CD14-positive monocyte (primary cell): ENCODE data around the gene SCNN1B. TPM values are rescaled to one million over a fixed set of nuclear protein-coding genes. Genes with fewer than 3 reads are reported as not detected.

Experiments used
- DNase-seq, 3 donors: peaks; one replicate each; pipeline ENCODE4 v3.0.0-alpha.2; 2011 to 2022
- H2AFZ ChIP-seq: 2 replicates; pipeline ENCODE4 v1.6.0; 2012; ENCODE audit warnings: mild to moderate bottlenecking, low read depth, low read length, inconsistent platforms; ENCODE audit not compliant: insufficient read depth, poor library complexity, severe bottlenecking
- H3K27ac ChIP-seq, 2 donors: 1 replicate in 1 of 2; 2 replicates in 1 of 2; pipeline ENCODE4 v1.5.1; 2012 to 2013; ENCODE audit warnings: low read length in 2 of 2, control low read depth in 1 of 2, inconsistent platforms in 1 of 2, low read depth in 1 of 2, mild to moderate bottlenecking in 1 of 2
- H3K27me3 ChIP-seq, 2 donors: one replicate each; pipeline versions ENCODE4 v1.6.0 to v1.6.1; 2011 to 2013; ENCODE audit warnings: low read length in 2 of 2; ENCODE audit not compliant: control insufficient read depth in 2 of 2, insufficient read depth in 2 of 2
- H3K36me3 ChIP-seq, 2 donors: replicated peaks in 1 of 2; 1 replicate in 1 of 2; 2 replicates in 1 of 2; pipeline versions ENCODE4 v1.5.1 to v1.6.1; 2012 to 2013; ENCODE audit warnings: low read length in 2 of 2, control low read depth in 1 of 2, inconsistent platforms in 1 of 2, mild to moderate bottlenecking in 1 of 2; ENCODE audit not compliant: insufficient read depth in 2 of 2, control insufficient read depth in 1 of 2
- H3K4me1 ChIP-seq, 2 donors: 1 replicate in 1 of 2; 2 replicates in 1 of 2; pipeline versions ENCODE4 v1.5.1 to v1.6.1; 2012 to 2013; ENCODE audit warnings: low read length in 2 of 2, control low read depth in 1 of 2, inconsistent platforms in 1 of 2, mild to moderate bottlenecking in 1 of 2, moderate library complexity in 1 of 2; ENCODE audit not compliant: insufficient read depth in 2 of 2, control insufficient read depth in 1 of 2
- H3K4me2 ChIP-seq: replicated peaks from 2 replicates; pipeline ENCODE3; 2012; ENCODE audit warnings: low read length, moderate library complexity, mild to moderate bottlenecking; ENCODE audit not compliant: poor library complexity, severe bottlenecking; ENCODE audit errors: extremely low read depth
- H3K4me3 ChIP-seq, 3 experiments: fragments of 200-600 bp in 1 of 3; sonication (generic) in 1 of 3; replicated peaks in 1 of 3; 1 replicate in 2 of 3; 2 replicates in 1 of 3; pipeline ENCODE4 v1.5.1; 2011 to 2013; ENCODE audit warnings: low read length in 3 of 3, mild to moderate bottlenecking in 3 of 3, control low read depth in 2 of 3, low read depth in 2 of 3, inconsistent platforms in 1 of 3, moderate library complexity in 1 of 3
- H3K79me2 ChIP-seq: 2 replicates; pipeline ENCODE4 v1.6.0; 2012; ENCODE audit warnings: mild to moderate bottlenecking, control low read depth, inconsistent platforms, low read length, moderate library complexity; ENCODE audit not compliant: insufficient read depth
- H3K9ac ChIP-seq: 2 replicates; pipeline ENCODE4 v1.6.0; 2017; ENCODE audit warnings: low read length, mild to moderate bottlenecking; ENCODE audit not compliant: insufficient read depth, poor library complexity, severe bottlenecking
- H3K9me3 ChIP-seq, 2 donors: replicated peaks in 1 of 2; 1 replicate in 1 of 2; 2 replicates in 1 of 2; pipeline versions ENCODE4 v1.5.1 to v1.6.1; 2012 to 2013; ENCODE audit warnings: low read length in 2 of 2, control low read depth in 1 of 2; ENCODE audit not compliant: control insufficient read depth in 1 of 2, insufficient read depth in 1 of 2
- H4K20me1 ChIP-seq: 2 replicates; pipeline ENCODE4 v1.6.0; 2012; ENCODE audit warnings: mild to moderate bottlenecking, low read length, control low read depth, moderate library complexity; ENCODE audit not compliant: insufficient read depth
- H3K27ac Mint-ChIP-seq, 7 donors: one replicate each; pipeline ENCODE4 v1.8.0; 2020; ENCODE audit warnings: mild to moderate bottlenecking in 7 of 7, mixed read lengths in 7 of 7, moderate library complexity in 6 of 7, inconsistent platforms in 2 of 7
- H3K27me3 Mint-ChIP-seq, 3 donors: one replicate each; pipeline ENCODE4 v1.8.0; 2021 to 2022; ENCODE audit warnings: low read depth in 3 of 3, mild to moderate bottlenecking in 3 of 3, mixed read lengths in 3 of 3, moderate library complexity in 3 of 3, inconsistent platforms in 1 of 3
- H3K36me3 Mint-ChIP-seq, 2 donors: one replicate each; pipeline ENCODE4 v1.8.0; 2020; ENCODE audit warnings: mixed read lengths in 2 of 2, inconsistent platforms in 1 of 2, mild to moderate bottlenecking in 1 of 2
- H3K4me1 Mint-ChIP-seq: one replicate; pipeline ENCODE4 v1.8.0; 2020; ENCODE audit warnings: mild to moderate bottlenecking, mixed read lengths
- H3K4me3 Mint-ChIP-seq, 2 donors: one replicate each; pipeline ENCODE4 v1.8.0; 2020; ENCODE audit warnings: mild to moderate bottlenecking in 2 of 2, mixed read lengths in 2 of 2, moderate library complexity in 1 of 2
- H3K9me3 Mint-ChIP-seq, 7 donors: one replicate each; pipeline ENCODE4 v1.8.0; 2020 to 2022; ENCODE audit warnings: mixed read lengths in 7 of 7, mild to moderate bottlenecking in 6 of 7, moderate library complexity in 6 of 7, inconsistent platforms in 2 of 7
- WGBS: methylation state at CpG from one replicate; pipeline ENCODE4 v1.1.5; 2013; ENCODE audit warnings: missing lambda C conversion rate; ENCODE audit not compliant: insufficient coverage; 5-methylcytosine and 5-hydroxymethylcytosine counted together
- intact Hi-C, 2 donors: fragments of 100-400 bp; cut with micrococcal nuclease; formaldehyde crosslinking; loops; one replicate each; pipeline versions ENCODE4 v1.15.0 to v1.15.1; 2023
- polyA plus RNA-seq, 3 donors: library from polyadenylated mRNA; depleted of rRNA in 1 of 3; unstranded in 2 of 3; stranded (reverse) in 1 of 3; fragments of 300-500 nt in 2 of 3; fragments of >200 nt in 1 of 3; fragmentation: Illumina TruSeq in 2 of 3; gene quantifications; 1 replicate in 2 of 3; 2 replicates in 1 of 3; pipeline ENCODE4 v1.2.3, GENCODE V29; 2012 to 2021
- TF ChIP-seq, protein P1 (sequence below): fragments of 200-600 bp; IDR thresholded peaks from one replicate; pipeline ENCODE4 v1.8.0; 2022; ENCODE audit warnings: antibody characterized with exemption, mild to moderate bottlenecking

The SCNN1B gene
- polyA plus RNA-seq, 3 donors: not detected

DNA sequence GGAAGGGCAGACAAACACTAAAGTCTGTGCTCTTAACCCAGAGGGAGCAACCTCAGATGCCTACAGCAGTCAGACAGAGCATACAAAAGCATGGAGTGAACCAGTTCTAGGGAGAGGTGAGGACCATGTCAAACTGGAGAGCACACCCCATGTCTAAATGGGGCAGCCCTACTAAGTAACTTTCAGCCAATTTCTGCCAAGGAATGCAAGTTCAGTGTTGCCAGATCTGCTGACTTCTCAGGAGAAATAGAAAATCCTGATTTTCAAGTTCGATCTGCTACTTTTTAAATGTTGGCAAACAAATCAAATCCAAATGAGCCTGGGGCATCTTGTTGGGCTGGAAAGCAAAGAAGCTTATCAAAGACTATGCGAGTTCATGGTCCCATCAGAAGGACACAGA lies 17.5 kb upstream of the SCNN1B start:
- no peaks in the 10 kb centered on the region for H3K79me2 ChIP-seq
- Mint-ChIP-seq H3K36me3 (no peaks in the 10 kb centered on the region), H3K27me3 (peaks cover 0 to 9% (median 3%) of the 10 kb centered on the region in 3 donors), H3K4me3 (no peak overlapping the region), H3K4me1 (peaks cover 4% of the 10 kb centered on the region), H3K9me3 (peaks cover 6 to 18% (median 11%) of the 10 kb centered on the region in 7 donors), H3K27ac (no peak overlapping the region)
- no peaks in the 10 kb centered on the region for H4K20me1 ChIP-seq
- intact Hi-C loops: no loop called here
- H3K9me3 ChIP-seq: peaks cover 11 to 12% of the 10 kb centered on the region in 2 donors
- H3K9ac ChIP-seq: no peak overlapping the region
- TF ChIP-seq, protein P1, sequence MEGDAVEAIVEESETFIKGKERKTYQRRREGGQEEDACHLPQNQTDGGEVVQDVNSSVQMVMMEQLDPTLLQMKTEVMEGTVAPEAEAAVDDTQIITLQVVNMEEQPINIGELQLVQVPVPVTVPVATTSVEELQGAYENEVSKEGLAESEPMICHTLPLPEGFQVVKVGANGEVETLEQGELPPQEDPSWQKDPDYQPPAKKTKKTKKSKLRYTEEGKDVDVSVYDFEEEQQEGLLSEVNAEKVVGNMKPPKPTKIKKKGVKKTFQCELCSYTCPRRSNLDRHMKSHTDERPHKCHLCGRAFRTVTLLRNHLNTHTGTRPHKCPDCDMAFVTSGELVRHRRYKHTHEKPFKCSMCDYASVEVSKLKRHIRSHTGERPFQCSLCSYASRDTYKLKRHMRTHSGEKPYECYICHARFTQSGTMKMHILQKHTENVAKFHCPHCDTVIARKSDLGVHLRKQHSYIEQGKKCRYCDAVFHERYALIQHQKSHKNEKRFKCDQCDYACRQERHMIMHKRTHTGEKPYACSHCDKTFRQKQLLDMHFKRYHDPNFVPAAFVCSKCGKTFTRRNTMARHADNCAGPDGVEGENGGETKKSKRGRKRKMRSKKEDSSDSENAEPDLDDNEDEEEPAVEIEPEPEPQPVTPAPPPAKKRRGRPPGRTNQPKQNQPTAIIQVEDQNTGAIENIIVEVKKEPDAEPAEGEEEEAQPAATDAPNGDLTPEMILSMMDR: no peak
- no peaks in the 10 kb centered on the region for H3K36me3 ChIP-seq
- no peaks in the 10 kb centered on the region for H3K27me3 ChIP-seq
- 91% methylated on average over 1 of the region's 2 CpGs for WGBS
- no peak overlapping the region for H3K4me2 ChIP-seq
- no peaks in the 10 kb centered on the region for H3K4me1 ChIP-seq
- no peak for DNase-seq
- no peak overlapping the region for H3K27ac ChIP-seq
- H3K4me3 ChIP-seq: no peak overlapping the region
- no peak overlapping the region for H2AFZ ChIP-seq

DNA sequence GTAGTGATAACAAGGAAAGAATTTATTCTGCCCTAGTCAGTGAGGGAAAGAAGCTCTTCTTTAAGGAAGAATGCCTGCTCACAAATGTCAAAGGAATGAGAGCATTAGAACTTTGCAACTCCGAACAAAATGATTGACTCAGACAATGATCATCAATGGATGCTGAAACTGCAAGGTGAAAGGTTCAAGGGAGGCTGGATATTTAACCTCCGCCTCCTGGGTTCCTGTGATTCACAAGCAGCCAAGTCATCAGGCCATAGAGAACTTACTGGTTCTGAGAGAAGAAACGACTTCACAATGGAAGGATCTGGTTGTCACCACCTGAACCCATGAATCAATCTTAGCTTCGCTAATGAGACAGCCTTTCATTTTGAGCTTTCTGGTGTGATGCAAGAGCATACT lies 16.0 kb upstream of the SCNN1B start:
- Histone ChIP-seq H3K9me3 (peaks cover 11 to 12% of the 10 kb centered on the region in 2 donors), H3K27ac (no peak overlapping the region), H3K4me2 (no peak overlapping the region), H3K4me1 (no peaks in the 10 kb centered on the region), H3K9ac (no peak overlapping the region), H3K27me3 (no peaks in the 10 kb centered on the region), H3K36me3 (no peaks in the 10 kb centered on the region), H3K4me3 (no peak overlapping the region), H4K20me1 (no peaks in the 10 kb centered on the region), H2AFZ (no peak overlapping the region), H3K79me2 (no peaks in the 10 kb centered on the region)
- H3K36me3 Mint-ChIP-seq: no peaks in the 10 kb centered on the region
- TF ChIP-seq, protein P1: no peak
- intact Hi-C loops: no loop called here
- peaks cover 4% of the 10 kb centered on the region for H3K4me1 Mint-ChIP-seq
- H3K27ac Mint-ChIP-seq: no peak overlapping the region
- H3K27me3 Mint-ChIP-seq: peaks cover 4 to 7% (median 4%) of the 10 kb centered on the region in 3 donors
- no peak for DNase-seq
- no peak overlapping the region for H3K4me3 Mint-ChIP-seq
- peaks cover 6 to 20% (median 15%) of the 10 kb centered on the region in 7 donors for H3K9me3 Mint-ChIP-seq
- WGBS: 80% methylated on average over 2 of the region's 4 CpGs
